NCI-H446 (cell line): ENCODE results near the gene ARFIP2.

Experiments
- DNase-seq, 2 experiments: peaks; one replicate each; lab custom pipeline; 2025; lab: John Stamatoyannopoulos, UW

The ARFIP2 gene

GRCh38 chr11:6442441-6442840, 38.7 kb downstream of the ARFIP2 start:
- no peak for DNase-seq

DNA sequence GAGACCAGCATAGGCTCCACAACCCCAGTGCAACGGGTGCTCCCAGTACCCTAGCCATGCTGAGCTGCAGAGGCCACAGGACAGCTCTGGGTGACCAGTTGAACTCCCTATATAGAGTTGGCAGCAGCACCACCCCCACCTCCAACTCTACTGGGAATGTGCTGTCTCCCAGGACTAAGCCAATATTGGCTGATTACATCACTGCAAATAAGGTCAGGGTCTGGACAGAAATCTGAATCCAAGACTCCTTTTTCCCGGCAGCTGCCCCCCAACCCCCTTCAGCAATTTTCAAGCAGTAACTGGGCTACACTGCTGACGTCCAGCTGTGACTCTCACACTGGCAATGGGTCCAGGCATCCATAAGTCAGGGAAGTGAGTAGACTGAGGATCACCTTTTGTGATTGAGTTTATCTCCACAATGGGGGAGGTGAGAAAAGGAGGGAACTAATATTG, 40.2 kb downstream of the ARFIP2 start, which contains the start of gene HPX:
Gene HPX, minus strand, starts transcription at position 82 of the 453 bp plus-strand sequence. Its CDS starts 24 bp downstream, at position 58.
- no peak for DNase-seq

DNA sequence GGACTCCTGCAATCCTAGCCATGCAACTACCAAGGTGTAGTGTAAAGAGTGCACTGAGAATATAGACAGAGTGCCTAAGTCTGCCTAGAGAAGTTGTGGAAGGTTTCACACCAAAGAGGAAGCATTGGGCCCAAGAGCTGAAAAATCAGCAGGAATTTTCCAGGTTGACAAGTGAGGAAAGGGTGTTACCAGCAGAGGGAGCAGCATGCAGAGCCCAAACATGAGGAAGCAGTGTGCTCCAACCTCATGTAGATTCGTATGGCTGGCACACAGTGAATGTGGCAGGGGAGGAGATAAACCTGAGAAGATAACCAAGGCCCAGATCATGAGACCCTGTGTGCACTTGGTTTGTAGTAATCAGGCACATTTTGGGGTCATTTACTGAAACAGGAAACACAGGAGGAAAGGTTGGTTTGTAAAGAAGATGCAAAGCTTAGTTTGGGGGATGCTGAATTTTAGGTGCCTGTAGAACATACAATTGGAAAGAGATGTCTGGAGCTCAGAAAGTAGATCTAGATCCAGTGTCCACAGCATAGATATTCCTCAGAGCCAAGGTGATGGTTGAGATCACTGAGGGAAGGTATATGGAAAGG, 42.1 kb downstream of the ARFIP2 start:
- peak; percentile 16 to 52 for DNase-seq

DNA sequence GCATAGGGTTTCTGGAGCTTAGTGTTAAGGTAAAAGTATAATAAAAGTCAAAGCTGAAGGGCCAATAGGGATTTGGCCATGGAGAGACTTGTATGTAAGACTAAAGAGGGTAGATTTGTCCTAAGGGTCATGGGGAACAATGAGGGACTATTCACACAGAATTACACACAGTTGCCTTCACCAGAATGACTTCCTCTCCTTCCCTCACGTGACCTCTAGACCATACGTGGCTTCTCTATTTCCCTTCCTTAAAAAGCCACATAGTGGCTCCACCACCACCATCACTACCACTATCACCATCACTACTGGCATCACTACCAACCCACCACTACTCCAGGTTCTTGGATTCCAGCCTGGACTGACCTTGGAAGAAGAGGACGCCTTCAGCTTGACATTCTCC, 43.1 kb downstream of the ARFIP2 start:
- no peak for DNase-seq

- DNase-seq, result no peak
Measured at GRCh38 chr11:6437423-6437822, 43.7 kb downstream of the ARFIP2 start.

DNA sequence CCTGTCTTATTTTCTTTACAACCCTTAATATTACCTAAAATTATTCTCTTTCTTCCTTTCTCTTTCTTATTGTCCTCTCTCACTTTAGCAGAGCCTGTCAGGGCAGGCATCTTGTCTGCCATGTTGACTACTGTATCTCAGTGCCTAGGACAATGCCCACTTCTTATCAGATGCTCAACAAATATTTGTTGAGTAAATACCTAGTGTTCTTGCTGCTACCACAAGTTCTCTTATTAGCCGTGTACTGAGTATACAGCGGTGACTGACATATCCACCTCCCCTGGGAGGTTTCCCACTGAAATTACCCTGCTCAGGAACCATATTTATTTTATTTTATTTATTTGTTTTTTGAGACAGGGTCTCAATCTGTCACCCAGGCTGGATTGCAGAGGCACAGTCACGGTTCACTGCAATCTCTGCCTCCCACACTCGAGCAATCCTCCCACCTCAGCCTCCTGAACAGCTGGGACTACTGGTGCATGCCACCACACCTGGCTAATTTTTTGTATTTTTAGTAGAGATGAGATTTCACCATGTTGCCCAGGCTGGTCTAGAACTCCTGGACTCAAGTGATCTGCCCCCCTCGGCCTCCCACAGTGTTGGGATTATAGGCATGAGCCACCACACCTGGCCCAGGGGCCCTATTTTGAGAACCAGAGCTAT, 47.0 kb downstream of the ARFIP2 start:
- DNase-seq, result no peak

- no peak for DNase-seq
Measured at GRCh38 chr11:6431861-6432260, 49.3 kb downstream of the ARFIP2 start.

GRCh38 chr11:6427516-6427915, 53.6 kb downstream of the ARFIP2 start:
- no peak for DNase-seq
